H9 (cell line): Measurements from ENCODE around the gene TBX1. TPM values are rescaled to one million over a fixed set of nuclear protein-coding genes. Genes with fewer than 3 reads are reported as not detected.

Source experiments
- DNase-seq: peaks from one replicate; pipeline ENCODE4 v3.0.0-alpha.2; 2017
- H2AFZ ChIP-seq: one replicate; pipeline ENCODE4 v1.6.1; 2013; ENCODE audit warnings: mild to moderate bottlenecking, low read length, control low read depth, moderate library complexity
- H2AK5ac ChIP-seq: 2 replicates; pipeline ENCODE4 v1.6.1; 2013; ENCODE audit warnings: low read length, control low read depth, mixed read lengths; ENCODE audit not compliant: insufficient read length
- H2BK120ac ChIP-seq: one replicate; pipeline ENCODE4 v1.6.1; 2013; ENCODE audit warnings: low read depth, mild to moderate bottlenecking, low read length, control low read depth, inconsistent platforms; ENCODE audit not compliant: poor library complexity, severe bottlenecking
- H2BK12ac ChIP-seq: 2 replicates; pipeline ENCODE4 v1.6.1; 2013; ENCODE audit warnings: low read length, control low read depth, mixed read lengths, low read depth; ENCODE audit not compliant: insufficient read length
- H2BK15ac ChIP-seq: 2 replicates; pipeline ENCODE4 v1.6.1; 2013; ENCODE audit warnings: low read depth, low read length, control low read depth
- H2BK20ac ChIP-seq: one replicate; pipeline ENCODE4 v1.6.1; 2013; ENCODE audit warnings: low read depth, mild to moderate bottlenecking, low read length, control low read depth, inconsistent platforms; ENCODE audit not compliant: poor library complexity, severe bottlenecking
- H2BK5ac ChIP-seq: 2 replicates; pipeline ENCODE4 v1.6.1; 2013; ENCODE audit warnings: low read length, control low read depth, mixed read lengths; ENCODE audit not compliant: insufficient read length
- H3K14ac ChIP-seq: 2 replicates; pipeline ENCODE4 v1.6.1; 2013; ENCODE audit warnings: low read length, control low read depth; ENCODE audit not compliant: insufficient read depth
- H3K18ac ChIP-seq: 2 replicates; pipeline ENCODE4 v1.6.1; 2013; ENCODE audit warnings: low read depth, mild to moderate bottlenecking, mixed read lengths, low read length, control low read depth; ENCODE audit not compliant: insufficient read length
- H3K23ac ChIP-seq: 2 replicates; pipeline ENCODE4 v1.6.1; 2013; ENCODE audit warnings: low read length, control low read depth, mixed read lengths, low read depth; ENCODE audit not compliant: insufficient read length
- H3K23me2 ChIP-seq: 2 replicates; pipeline ENCODE4 v1.6.1; 2013; ENCODE audit warnings: low read depth, mild to moderate bottlenecking, mixed read lengths, low read length, control low read depth; ENCODE audit not compliant: insufficient read length, poor library complexity, severe bottlenecking
- H3K27ac ChIP-seq: 2 replicates; pipeline ENCODE4 v1.5.1; 2013; ENCODE audit warnings: low read length, control low read depth, mixed read lengths, low read depth; ENCODE audit not compliant: insufficient read length
- H3K27me3 ChIP-seq: 2 replicates; pipeline ENCODE4 v1.6.1; 2013; ENCODE audit warnings: low read length, control low read depth, inconsistent platforms; ENCODE audit not compliant: insufficient read depth
- H3K4ac ChIP-seq: 2 replicates; pipeline ENCODE4 v1.6.1; 2013; ENCODE audit warnings: low read depth, mild to moderate bottlenecking, control low read depth, inconsistent platforms, low read length, moderate library complexity
- H3K4me1 ChIP-seq: 2 replicates; pipeline ENCODE4 v1.6.1; 2013; ENCODE audit warnings: low read length, control low read depth, inconsistent platforms; ENCODE audit not compliant: insufficient read depth
- H3K4me2 ChIP-seq: 2 replicates; pipeline ENCODE4 v1.6.1; 2013; ENCODE audit warnings: low read length, control low read depth, mixed read lengths; ENCODE audit not compliant: insufficient read length, insufficient read depth
- H3K56ac ChIP-seq: 2 replicates; pipeline ENCODE4 v1.6.1; 2013; ENCODE audit warnings: low read depth, mild to moderate bottlenecking, mixed read lengths, low read length, control low read depth; ENCODE audit not compliant: insufficient read length
- H3K79me1 ChIP-seq: 2 replicates; pipeline ENCODE4 v1.6.1; 2013; ENCODE audit warnings: low read depth, mild to moderate bottlenecking, moderate library complexity, low read length, control low read depth, inconsistent platforms; ENCODE audit not compliant: insufficient read depth, poor library complexity, severe bottlenecking
- H3K79me2 ChIP-seq: 2 replicates; pipeline ENCODE4 v1.6.1; 2013; ENCODE audit warnings: low read length, control low read depth, inconsistent platforms; ENCODE audit not compliant: insufficient read depth
- H3K9ac ChIP-seq: 2 replicates; pipeline ENCODE4 v1.6.1; 2013; ENCODE audit warnings: low read length, control low read depth, mixed read lengths; ENCODE audit not compliant: insufficient read length; ENCODE audit errors: extremely low read depth
- H3K9me3 ChIP-seq: one replicate; pipeline ENCODE4 v1.6.1; 2013; ENCODE audit warnings: low read depth, low read length, inconsistent platforms; ENCODE audit not compliant: control insufficient read depth
- H3T11ph ChIP-seq: one replicate; pipeline ENCODE4 v1.6.1; 2013; ENCODE audit warnings: mild to moderate bottlenecking, low read length, control low read depth, inconsistent platforms
- H4K20me1 ChIP-seq: one replicate; pipeline ENCODE4 v1.6.1; 2013; ENCODE audit not compliant: control insufficient read depth, insufficient read length, insufficient read depth
- H4K5ac ChIP-seq: 2 replicates; pipeline ENCODE4 v1.6.1; 2013; ENCODE audit warnings: low read depth, mild to moderate bottlenecking, mixed read lengths, low read length, control low read depth; ENCODE audit not compliant: insufficient read length
- H4K8ac ChIP-seq: replicated peaks from 2 replicates; pipeline ENCODE4 v1.6.1; 2013; ENCODE audit warnings: low read length, control low read depth, mixed read lengths, low read depth; ENCODE audit not compliant: insufficient read length
- H4K91ac ChIP-seq: 2 replicates; pipeline ENCODE4 v1.6.1; 2013; ENCODE audit warnings: low read depth, mild to moderate bottlenecking, moderate library complexity, mixed read lengths, low read length, control low read depth; ENCODE audit not compliant: insufficient read length
- H3K27ac Mint-ChIP-seq, 3 experiments: 2 replicates in 2 of 3; 3 replicates in 1 of 3; pipeline ENCODE4 v1.8.0; 2020 to 2021; ENCODE audit warnings: mixed read lengths in 3 of 3, mild to moderate bottlenecking in 1 of 3, moderate library complexity in 1 of 3
- H3K27me3 Mint-ChIP-seq: 2 replicates; pipeline ENCODE4 v1.8.0; 2021; ENCODE audit warnings: low read depth, mild to moderate bottlenecking, moderate library complexity, mixed read lengths
- H3K36me3 Mint-ChIP-seq, 3 experiments: 2 replicates in 2 of 3; 3 replicates in 1 of 3; pipeline ENCODE4 v1.8.0; 2020 to 2021; ENCODE audit warnings: low read depth in 3 of 3, mixed read lengths in 3 of 3; ENCODE audit not compliant: insufficient read depth in 1 of 3
- H3K4me1 Mint-ChIP-seq, 2 experiments: 2 replicates each; pipeline ENCODE4 v1.8.0; 2020; ENCODE audit warnings: mixed read lengths in 2 of 2
- H3K4me3 Mint-ChIP-seq, 2 experiments: 2 replicates in 1 of 2; 3 replicates in 1 of 2; pipeline ENCODE4 v1.8.0; 2020 to 2021; ENCODE audit warnings: mild to moderate bottlenecking in 2 of 2, mixed read lengths in 2 of 2, moderate library complexity in 1 of 2
- H3K9me3 Mint-ChIP-seq, 2 experiments: 2 replicates in 1 of 2; 3 replicates in 1 of 2; pipeline ENCODE4 v1.8.0; 2020; ENCODE audit warnings: mild to moderate bottlenecking in 2 of 2, mixed read lengths in 2 of 2, moderate library complexity in 1 of 2
- CTCF ChIP-seq: fragments of 200-600 bp; sonication (generic); conservative IDR thresholded peaks from 3 replicates; pipeline ENCODE4 v1.8.0; 2021; ENCODE audit warnings: antibody characterized with exemption, mild to moderate bottlenecking
- WGBS: extraction: QIAGEN DNeasy Blood & Tissue Kit; methylation state at CpG from one replicate; pipeline ENCODE4 v1.1.7; 2013; ENCODE audit warnings: missing lambda C conversion rate, low lambda C conversion rate, mixed read lengths; ENCODE audit not compliant: insufficient read length; ENCODE audit errors: extremely low coverage; 5-methylcytosine and 5-hydroxymethylcytosine counted together
- total RNA-seq: library from RNA; stranded (reverse); gene quantifications from 2 replicates; pipeline ENCODE4 v1.2.1, GENCODE V29; 2021

The TBX1 gene
- total RNA-seq, 1 experiment from 2014 or later, result 2.2 TPM

GRCh38 chr22:19732403-19733113 is 28.0 kb upstream of the TBX1 start:
- no peak overlapping the region for H2AK5ac ChIP-seq
- peaks cover 42% of the 10 kb centered on the region for H3K27me3 Mint-ChIP-seq
- H3K14ac ChIP-seq, result no peak overlapping the region
- DNase-seq, result no peak
- no peak overlapping the region for H2BK120ac ChIP-seq
- H3K56ac ChIP-seq, result no peak overlapping the region
- H3K27ac Mint-ChIP-seq, result no peak overlapping the region; a peak in 1 of 7 replicates
- peaks cover 6 to 12% of the 10 kb centered on the region in 2 experiments for H3K4me1 Mint-ChIP-seq
- no peak overlapping the region for H2AFZ ChIP-seq
- H4K5ac ChIP-seq, result no peak overlapping the region
- H3K9ac ChIP-seq, result no peak overlapping the region
- no peak overlapping the region for H3K4ac ChIP-seq
- H4K20me1 ChIP-seq, result peaks cover 4% of the 10 kb centered on the region
- H3K27ac ChIP-seq, result no peak overlapping the region
- no peak overlapping the region for H2BK12ac ChIP-seq
- H3K18ac ChIP-seq, result no peak overlapping the region
- WGBS, result no CpG with 5 or more reads among the region's 10 CpGs
- no peaks in the 10 kb centered on the region for H3K4me1 ChIP-seq
- H2BK15ac ChIP-seq, result no peak overlapping the region
- peaks cover under 1 to 3% of the 10 kb centered on the region in 2 experiments; a peak in 2 of 5 replicates for H3K9me3 Mint-ChIP-seq
- H3K9me3 ChIP-seq, result no peaks in the 10 kb centered on the region
- no peak overlapping the region for H3K4me2 ChIP-seq
- H3K79me1 ChIP-seq, result no peaks in the 10 kb centered on the region
- H3T11ph ChIP-seq, result no peak overlapping the region
- no peaks in the 10 kb centered on the region for H3K36me3 Mint-ChIP-seq
- H3K4me3 Mint-ChIP-seq, result no peak overlapping the region
- no peaks in the 10 kb centered on the region for H3K79me2 ChIP-seq
- H3K27me3 ChIP-seq, result peaks cover 6% of the 10 kb centered on the region; the same call in 1 of the 2 replicates
- no peak overlapping the region for H3K23ac ChIP-seq
- H4K91ac ChIP-seq, result no peak overlapping the region
- TF ChIP-seq CTCF, result no peak
- H3K23me2 ChIP-seq, result peaks cover 2% of the 10 kb centered on the region
- H4K8ac ChIP-seq, result no peak overlapping the region
- H2BK20ac ChIP-seq, result no peak overlapping the region
- H2BK5ac ChIP-seq, result no peak overlapping the region
